Pulmonary artery endothelial cell (primary cell): ENCODE results near the gene HSPG2. TPM values are rescaled to one million over a fixed set of nuclear protein-coding genes. Genes with fewer than 3 reads are reported as not detected.

ENCODE experiments used
- DNase-seq: peaks from one replicate; pipeline ENCODE4 v3.0.0-alpha.2; 2011; ENCODE audit warnings: low read depth, low spot score
- total RNA-seq: library from RNA; depleted of rRNA; stranded (reverse); fragments of >200 nt; gene quantifications from 2 replicates; pipeline ENCODE4 v1.2.3, GENCODE V29; 2014

The HSPG2 gene
- total RNA-seq, 1 donor from 2014 or later: 1,405 TPM

DNA sequence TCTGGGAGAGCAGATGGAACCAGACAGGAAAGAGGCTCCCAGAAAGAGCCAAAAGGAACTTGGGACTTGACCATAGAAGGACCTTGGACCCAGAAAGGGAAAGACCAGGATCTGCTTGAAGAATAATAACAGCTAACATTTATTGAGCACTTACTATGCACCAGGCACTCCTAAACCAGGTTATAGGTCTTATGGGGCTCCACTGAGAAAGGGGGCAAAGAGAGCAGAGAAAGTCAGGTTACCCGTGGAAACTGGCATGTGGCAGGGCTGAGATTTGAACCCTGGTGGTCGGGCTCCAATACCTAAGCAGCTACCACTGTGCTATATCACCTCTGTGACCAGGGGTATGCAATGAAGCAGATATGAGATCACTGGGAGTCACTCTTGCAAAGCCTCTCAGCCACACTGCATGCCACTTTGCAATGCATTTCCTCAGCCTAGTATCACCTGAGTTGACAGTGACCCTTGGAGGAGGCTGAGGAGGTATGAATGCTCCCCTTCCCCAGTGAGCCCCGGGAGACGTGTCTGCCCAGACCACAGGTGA is 37.8 kb downstream of the HSPG2 start:
- DNase-seq: no peak

- no peak for DNase-seq
Measured at GRCh38 chr1:21898326-21899200, 38.5 kb downstream of the HSPG2 start.

DNA sequence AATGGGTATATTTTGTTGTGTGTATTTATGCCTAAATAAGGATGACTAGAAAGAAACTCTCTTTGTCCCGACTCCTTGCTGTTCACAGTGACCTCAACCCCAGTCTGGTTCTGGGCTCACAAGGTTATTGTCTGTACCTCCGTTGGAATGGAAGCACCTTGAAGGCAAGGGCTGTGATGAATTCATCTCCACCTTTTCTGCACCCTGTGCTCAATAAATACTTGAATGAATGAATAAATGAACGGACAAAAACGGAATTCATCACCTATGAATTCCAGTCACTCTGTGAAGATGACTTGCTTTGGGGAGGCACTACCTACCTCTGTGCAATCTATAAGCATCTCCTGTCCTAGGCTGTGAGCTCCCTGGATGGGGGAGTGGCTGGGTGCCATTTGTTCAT is 39.3 kb downstream of the HSPG2 start:
- no peak for DNase-seq

DNA sequence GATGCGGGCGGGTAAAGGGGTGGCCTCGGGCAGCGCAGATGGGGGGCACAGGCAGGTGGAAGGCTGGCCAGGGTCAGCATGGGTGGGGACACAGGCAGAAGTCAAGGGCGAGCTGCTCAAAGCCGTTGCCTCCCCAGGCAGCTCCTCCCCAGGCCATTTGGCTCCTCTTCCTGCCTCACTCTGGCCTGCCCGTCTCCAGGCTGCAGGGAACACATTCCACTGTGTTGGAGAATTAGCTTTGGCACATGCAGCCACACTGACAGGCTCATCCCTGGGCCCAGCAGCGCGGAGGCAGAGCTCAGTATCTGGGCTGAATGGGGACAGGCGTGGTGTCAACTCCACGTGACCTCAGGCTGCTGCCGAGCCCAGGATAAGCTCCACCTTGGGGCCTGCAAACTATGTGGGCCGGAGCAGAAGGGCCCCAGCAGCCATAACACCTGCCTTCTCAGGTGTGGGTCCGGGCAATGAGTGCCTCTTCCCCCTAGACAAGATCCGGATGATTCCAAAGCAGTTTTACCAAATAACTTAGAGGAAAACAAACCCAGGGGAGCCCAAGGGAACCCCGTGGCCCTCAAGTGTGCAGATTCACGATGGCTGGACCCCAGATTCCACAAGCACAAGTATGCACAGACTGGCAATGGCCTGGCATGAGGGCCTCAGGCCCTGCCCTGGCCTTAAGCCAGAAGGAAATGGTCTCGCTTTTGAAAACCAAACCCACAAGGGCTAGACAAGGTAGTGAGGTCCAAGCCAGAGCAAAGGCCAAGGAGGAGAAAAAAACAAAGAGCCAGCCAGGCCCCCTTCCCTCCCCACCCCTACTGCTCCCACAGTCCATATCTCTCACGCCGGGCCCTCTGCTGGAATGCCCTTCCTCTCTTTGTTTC is 40.2 kb downstream of the HSPG2 start:
- no peak for DNase-seq

GRCh38 chr1:21896026-21896425 is 41.1 kb downstream of the HSPG2 start:
- DNase-seq: no peak

DNA sequence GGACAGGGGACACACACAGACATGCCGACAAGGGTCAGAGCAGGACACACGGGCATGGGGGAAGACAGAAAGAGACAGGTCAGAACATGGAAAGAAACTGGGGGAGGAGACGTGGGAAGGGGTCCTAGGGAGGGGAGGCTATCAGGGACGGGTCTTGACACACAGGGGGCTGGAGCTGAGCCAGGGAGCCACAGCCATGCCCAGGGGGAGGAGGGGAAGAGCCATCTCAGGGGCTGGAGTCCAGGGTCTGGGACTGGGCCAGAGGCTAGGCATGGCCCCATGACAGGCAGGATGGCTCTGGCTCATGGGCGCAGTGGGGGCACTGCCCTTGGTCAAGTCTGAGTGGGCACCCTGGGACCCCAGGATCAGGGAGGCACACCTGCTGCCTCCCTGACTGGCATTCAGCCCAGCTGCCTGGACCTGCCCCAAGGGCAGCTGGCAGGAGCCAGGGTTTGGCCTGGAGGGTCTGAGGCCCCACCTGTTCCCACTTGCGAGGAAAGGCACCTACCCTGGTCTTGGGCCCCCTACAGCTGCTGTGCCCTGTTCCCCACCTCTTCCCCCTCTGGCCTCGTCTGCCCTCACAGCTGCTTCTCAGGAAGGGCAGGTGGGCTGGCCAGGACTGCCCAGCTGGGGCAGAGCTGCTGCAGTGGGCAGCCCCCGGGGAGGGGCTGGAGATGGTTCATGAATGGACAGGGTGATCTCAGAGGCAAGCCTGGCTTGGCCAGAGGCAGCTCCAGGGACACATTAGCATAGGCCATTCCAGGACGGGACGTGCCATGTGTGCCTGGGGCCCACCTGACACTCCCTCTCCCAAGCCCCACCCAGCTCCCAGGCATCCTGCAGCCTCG is 42.9 kb downstream of the HSPG2 start:
- no peak for DNase-seq

GRCh38 chr1:21893046-21893805 is 43.9 kb downstream of the HSPG2 start:
- DNase-seq: no peak

DNA sequence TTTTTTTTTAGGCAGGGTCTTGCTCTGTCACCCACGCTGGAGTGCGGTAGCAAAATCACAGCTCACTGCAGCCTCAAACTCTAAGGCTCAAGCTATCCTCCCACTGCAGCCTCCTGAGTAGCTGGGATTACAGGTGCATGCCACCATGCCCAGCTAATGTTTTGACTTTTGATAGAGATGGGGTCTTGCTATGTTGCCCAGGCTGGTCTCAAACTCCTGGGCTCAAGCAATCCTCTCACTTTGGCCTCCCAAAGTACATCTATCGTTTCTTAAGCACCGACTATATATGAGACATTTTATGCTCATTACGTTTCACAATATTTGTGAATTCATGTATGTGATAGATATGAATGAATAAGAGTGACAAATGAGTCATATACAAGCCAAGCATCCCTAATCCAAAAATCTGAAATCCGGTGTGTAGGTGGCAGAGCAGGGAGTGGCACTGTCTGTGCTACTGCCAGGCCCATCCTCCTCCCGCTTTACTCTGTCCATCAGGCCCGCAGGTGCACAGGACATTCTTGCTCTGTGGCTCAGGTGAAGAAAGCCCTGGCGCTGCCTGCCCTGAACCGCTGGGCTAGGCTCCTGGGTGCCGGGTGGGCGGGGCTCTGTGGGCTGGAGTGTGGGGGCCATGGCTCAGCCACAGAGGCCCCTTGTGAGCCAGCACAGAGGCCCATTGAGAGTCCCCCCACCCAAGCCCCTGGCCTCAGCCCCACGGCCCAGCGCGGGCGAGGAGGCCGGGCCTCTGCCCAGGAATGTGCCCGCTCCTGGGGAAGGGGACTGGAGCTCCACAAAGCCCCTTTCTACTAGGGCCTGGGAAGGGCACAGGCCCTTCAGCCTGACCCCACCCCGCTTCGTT is 45.3 kb downstream of the HSPG2 start:
- DNase-seq: no peak

DNA sequence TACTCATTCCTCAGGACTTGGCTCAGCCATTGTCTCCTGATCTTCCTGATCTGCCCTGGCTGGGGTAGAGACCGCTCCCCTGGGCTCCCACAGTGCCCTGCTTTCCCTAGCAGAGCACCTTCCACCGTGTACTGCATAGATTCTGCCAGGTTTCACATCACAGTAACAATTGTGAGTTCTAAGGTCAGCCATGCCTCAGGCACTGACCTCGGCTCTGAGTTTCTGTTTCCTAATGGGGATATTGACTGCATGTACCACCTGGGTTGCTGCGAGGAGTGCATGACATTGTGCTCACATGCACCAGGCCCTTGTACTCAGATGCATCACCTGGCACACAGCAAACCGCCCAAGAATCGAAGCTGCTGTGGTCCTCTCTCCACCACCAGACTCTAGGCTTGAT is 46.0 kb downstream of the HSPG2 start:
- DNase-seq: no peak

DNA sequence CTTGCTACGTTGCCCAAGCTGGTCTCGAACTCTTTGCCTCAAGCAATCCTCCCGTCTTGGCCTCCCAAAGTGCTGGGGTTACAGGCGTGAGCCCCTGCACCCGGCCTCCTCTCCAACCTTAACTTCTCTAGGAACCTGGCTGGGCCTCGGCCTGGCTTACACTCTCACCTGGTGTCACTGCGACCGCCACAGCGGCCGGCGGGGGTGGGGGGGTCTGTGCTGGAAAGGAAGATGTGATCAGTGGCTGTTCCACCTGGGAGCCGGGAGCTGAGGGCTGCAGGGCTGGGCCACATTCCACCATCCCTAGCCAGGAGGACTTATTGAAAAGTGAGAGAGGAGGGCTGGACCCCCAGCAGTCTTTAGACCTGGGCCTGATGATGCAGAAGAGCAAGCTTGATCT is 48.6 kb downstream of the HSPG2 start:
- DNase-seq: no peak

- DNase-seq: no peak
Measured at GRCh38 chr1:21887796-21888195, 49.3 kb downstream of the HSPG2 start.

DNA sequence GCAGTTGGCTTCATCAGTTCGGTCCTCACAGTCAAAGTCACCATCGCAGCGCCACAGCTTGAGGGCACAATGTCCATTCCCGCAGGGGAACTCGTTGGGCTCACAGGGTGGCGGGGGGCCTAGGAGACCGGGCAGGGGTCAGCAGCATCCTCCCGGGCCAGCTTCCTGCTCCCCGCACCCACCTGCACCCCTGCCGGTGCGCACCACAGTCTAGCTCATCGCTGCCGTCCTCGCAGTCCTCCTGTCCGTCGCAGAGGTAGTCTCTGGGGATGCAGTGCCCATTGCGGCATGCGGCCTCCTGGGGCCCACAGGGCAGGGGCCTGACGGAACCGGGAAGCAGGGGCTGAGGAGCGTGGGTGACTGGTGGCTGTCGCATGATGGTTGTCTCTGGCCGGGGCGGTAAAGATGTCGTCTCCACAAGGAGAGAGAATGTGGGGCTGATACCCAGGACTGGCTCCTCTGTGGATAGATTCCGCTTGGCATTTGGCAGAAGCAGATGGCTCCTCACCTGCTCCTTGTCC is 49.8 kb downstream of the HSPG2 start:
- DNase-seq: no peak

GRCh38 chr1:21886486-21887215 is 50.5 kb downstream of the HSPG2 start:
- no peak for DNase-seq

DNA sequence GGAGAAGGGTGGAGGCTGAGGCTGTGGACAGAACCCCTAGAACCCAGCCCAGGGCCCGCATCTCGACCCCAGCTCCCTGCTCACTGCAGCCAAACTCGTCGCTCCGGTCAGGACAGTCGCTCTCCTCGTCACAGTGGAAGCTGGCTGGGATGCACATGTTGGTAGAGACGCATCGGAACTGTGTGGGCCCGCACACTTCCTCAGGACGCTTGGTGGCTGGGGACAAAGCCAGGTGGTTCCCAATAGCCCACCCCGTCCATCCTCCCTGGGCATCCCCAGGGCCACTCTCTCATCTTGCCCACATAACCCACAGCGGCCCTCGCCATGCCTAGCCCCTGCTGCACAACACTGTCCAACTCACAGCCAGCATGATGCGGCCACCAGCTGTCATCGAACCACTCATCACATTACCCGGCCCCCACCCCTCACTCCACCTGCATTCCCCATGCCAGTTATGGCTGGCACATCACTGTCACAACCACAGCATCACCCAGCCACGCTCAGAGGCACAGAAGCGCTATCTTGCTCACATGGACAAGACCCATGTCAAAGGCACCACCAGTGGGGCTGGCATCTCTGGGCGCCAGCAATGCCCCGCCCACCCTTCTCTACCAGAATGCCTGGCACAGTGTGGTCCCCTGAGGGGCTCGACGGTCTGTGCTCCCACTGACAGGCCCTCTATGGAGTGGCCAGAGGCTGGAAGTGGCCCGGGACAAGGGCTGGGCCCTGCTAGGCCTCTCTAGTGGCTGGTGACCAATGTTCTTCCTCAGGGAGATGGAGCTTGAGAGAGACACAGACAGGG is 51.7 kb downstream of the HSPG2 start:
- DNase-seq: no peak

DNA sequence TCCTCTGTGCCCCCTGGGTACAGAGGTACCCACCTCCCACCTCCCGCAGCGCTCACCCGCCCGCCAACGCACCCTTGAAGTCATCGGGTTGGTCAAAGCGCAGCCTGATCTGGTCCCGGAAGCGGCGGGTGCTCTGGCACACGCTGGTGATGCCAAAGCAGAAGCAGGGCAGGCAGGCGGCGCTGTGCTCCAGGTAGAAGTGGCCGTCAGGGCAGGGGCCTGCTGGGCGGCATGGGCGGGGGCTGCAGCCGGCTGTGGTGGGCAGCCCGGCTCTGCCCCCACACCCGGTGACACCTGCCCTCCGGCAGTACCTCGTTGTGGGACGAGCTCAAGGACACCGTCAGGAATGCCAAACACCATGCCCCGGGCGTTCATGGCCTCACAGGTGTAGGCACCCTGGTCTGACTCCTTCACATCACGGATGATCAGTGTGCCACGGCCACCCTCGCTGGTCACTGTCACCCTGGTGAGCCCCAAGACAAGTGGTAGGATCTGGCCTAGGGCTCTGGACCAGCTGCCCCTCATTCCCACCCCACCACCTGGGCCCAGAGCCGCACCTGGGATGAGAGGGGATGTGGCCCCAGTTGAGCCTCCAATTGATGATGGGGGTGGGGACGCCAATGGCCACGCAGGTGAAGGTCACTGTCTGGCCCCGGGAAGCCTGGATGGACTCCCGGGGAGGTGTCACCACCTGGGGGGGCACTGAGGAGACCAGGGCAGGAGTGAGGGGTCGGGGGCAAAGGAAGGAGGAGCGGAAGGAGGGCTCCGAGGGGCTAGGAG is 52.5 kb downstream of the HSPG2 start:
- DNase-seq: no peak

- no peak for DNase-seq
Measured at GRCh38 chr1:21882721-21883415, 54.2 kb downstream of the HSPG2 start.
